GM21786 (cell line): ENCODE results near the gene KAZN.

Source experiments
- ATAC-seq: cut with Tn5 transposase; IDR thresholded peaks from one replicate; pipeline ENCODE4 v1.9.1; 2021; ENCODE audit not compliant: unreplicated experiment

Gene KAZN

DNA sequence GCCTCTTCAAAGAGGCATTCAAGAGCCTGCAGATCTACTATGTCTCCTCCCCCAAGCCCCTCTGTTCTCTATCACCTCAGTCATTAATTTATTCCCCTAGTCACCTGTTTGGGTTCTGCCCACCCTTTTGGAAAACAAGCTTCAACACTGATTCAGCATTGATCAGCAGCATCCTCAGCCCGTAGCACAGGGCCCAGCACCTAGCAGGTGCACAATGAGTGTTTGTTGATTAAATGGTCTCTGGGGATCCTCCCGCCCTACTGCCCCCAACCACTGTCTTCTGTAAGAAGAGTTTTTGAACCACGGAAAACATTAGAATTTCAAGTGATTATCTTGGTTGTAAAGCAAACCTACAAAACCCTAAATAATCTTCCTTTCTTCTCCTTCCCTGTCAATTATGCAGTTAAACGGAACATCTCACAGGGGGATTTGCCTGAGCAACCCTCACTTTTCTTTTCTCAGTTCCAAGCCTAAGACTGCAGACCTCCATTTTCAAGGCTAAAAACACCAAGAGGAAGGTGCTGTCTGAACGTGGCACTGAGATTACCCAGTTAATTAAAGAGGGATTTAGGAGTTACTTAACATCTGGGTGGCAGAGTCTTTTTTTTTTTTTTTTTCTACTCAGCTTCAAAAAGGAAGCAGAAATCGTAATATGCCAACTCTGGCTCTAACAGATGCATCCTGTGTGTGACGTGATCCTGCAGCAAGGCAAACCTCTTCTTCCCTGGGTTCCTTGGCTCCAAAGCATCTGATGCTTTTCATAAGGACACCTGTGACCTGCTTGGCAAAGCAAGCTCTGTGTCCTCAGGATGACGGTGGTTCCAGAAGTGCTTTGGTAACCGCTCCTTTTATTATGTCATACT is 163.0 kb downstream of the KAZN start:
- no peak for ATAC-seq

DNA sequence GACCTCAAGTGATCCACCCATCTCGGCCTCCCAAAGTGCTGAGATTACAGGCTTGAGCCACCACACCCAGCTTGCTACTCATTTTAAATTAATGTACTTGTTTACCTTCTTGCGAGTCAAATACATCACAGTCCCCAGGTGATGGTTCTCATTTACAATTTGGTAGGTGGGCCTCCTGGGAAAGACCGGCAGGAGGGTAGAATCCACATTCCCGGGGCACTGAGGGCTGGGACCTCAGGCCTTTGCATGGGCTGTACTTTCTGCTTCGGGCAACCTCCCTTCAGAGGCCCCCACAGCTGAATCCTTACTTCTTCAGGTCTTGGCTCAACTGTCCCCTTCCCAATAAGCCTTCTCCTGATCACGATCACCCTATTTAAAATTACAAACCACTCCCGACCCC is 165.5 kb downstream of the KAZN start:
- no peak for ATAC-seq

- ATAC-seq, result no peak
These were observed 167.3 kb downstream of the KAZN start for GRCh38 chr1:14765773-14766172.

DNA sequence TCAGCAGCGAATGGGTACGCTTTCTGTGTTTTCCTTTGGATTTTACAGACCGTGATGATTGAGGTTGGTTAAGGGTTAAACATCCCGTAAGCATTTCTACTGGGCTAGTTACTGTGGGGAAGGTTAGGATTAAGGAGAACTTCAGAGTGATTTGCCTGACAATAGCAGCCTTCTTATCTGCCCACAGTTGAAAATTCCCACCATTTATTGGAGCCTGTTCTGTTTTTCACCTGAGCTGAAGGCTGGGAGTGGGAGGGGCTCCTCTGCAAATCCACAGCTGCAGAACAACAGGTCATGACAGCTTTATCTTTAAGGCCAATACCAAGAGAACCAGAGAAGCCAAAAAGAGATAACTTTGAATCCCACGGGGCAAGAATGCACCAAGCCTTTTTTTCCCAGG is 168.6 kb downstream of the KAZN start:
- ATAC-seq, result no peak

DNA sequence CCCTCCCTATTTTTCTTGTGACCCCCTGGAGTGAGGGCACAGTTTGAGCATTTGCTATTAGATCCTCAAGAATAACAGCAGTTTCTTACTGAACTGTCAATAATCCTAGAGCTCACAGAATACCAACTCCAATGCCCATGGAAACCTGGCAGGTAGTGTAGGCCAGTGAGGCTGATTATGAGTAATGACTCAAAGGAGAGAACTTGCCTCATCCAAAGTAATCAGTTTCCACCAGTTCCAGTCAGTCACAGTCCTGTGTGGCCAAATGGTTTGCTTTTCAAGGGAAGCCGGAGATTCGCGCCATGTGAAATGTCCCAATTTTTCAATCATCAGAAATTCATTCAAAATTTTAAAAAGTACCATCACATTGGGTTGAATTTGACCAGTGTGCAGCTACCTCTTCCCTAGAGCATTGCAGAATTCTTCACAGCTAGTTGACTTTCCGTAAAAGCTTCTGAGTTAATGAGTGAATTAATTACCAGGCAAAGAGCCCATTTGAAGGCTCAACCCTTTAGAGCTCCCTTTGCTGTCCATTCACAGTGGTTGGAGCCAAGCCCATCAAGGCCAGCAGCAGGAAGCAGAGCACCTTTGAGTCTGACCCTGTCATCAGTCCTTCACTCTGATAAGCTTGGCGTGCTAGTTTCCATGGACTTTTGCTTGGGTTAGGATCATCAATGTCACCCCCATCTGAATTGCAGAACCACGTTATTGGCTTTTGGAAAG is 170.3 kb downstream of the KAZN start:
- no peak for ATAC-seq

- no peak for ATAC-seq
These were observed 171.2 kb downstream of the KAZN start for GRCh38 chr1:14769486-14770274.

DNA sequence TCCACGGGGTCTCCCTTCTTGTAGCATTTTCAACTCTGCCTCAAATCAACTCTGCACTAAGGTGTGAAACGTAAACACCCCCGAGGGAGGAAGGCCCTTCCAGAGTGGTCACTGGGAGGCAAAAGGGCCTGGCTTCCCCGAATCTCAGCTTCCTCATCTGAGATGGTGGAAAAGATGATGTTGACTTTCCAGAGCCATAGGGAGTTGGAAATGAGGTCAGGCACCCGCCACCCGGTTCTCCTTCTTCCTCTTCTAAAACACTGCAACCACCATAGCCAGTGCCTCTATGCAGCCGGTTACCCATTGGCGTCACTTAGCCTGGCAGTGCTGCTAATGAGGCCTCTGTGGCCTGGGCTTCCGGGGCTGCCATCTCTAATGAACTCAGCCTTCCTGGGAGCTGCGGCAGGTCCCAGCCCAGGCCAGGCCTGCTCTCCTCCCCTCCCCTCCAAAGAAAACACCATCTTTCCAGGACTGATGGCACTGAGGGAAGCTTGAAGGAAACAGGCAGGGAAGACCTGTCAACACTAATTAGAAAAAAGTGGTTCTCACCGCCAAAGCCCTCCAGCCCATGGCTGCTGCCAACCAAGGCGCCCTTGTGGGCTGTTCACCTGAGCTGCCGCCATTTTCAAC is 175.0 kb downstream of the KAZN start:
- ATAC-seq, result no peak

GRCh38 chr1:14774225-14774624 is 175.7 kb downstream of the KAZN start:
- ATAC-seq, result no peak

GRCh38 chr1:14774988-14775387 is 176.5 kb downstream of the KAZN start:
- no peak for ATAC-seq

DNA sequence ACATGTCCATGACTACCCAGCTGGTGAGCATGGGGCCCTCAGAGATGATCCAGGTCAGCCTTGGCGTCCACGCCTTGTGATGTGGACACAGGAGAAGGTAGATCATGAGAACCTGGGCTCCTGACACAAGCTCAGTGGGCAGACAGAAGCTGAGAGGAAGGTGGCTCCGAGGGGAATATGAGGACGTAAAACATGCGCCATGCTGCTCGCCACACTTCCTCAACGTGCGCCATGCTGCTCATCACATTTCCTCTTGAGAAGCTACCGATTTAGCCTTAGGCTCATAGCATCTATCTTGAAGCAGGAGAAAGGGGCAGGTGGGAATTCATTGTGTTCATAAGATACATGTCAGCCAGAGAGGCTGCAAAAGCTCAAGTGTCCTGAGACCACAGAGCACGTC is 176.9 kb downstream of the KAZN start:
- no peak for ATAC-seq

DNA sequence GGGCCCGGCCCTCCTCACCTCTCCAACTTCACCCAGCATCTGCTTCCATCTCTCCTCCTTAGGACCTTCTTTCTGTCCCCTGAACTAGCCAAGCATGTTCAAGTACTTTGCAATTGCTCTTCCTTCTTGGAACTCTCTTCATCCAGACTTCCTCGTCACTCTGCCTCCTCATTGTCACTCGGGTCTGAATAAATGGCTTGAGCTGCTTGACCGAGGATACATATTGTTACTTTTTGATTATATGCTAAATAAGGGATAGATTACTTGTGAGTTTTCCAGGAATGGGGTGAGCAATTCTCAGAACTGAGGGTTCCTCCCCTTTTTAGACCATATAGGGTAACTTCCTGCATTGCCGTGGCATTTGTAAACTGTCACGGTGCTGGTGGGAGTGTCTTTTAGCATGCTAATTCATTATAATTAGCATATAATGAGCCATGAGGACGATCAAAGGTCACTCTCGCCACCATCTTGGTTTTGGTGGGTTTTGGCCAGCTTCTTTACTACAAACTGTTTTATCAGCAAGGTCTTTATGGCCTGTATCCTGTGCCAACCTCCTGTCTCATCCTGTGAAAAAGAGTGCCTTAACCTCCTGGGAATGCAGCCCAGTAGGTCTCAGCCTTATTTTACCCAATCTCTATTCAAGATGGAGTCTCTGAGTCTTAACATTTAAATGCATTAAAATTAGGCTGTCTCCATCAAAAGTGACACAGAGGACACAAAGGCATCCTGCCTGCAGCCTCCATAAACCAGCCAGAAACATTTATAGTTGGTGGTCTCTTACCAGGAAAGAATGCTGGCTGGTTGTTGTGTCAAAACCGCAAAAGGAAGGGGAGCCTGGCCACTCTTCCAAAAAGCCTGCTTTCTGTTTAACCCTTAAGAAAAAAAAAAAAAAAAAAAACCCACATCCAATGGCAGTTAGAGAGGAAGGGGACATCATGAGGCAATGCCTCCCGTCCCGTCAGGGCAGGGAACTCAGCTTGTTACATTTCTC is 179.3 kb downstream of the KAZN start:
- no peak for ATAC-seq

DNA sequence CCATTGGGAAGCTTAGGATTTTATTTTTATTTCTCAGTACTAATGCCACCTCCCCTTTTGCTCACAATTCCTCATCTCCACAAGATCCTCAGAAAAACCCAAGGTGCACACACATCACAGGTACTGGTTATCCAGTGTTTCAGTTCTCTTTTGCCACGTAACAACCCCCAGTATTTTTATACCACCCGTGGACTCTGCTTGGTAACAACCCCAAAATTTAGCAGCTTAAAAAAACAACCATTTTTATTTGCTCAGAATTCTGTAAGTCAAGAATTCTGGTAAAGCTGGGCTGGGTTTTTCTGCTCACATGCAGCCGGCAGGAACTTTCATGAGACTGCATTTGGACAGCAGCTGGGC is 180.0 kb downstream of the KAZN start:
- ATAC-seq, result no peak

GRCh38 chr1:14778898-14779865 is 180.7 kb downstream of the KAZN start:
- no peak for ATAC-seq

- no peak for ATAC-seq
These were observed 181.8 kb downstream of the KAZN start for GRCh38 chr1:14780271-14780670.

DNA sequence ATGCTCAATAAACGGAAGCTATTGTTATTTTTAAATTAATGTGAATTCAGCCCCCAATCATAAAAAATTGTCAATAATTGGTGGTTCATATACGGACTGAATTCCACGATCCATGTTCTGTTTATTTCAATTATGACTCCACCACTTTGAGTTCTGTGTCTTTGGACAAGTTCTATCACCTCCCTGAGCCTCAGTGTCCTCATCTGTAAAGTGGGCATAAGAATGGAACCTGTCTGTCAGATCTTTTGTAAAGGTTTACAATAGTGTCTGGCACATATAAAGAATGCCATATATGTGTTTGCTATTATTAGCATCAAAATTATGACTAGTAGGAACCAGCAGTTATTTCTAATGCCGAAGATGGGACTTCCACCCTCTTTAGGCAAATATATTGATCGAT is 183.3 kb downstream of the KAZN start:
- ATAC-seq, result no peak

DNA sequence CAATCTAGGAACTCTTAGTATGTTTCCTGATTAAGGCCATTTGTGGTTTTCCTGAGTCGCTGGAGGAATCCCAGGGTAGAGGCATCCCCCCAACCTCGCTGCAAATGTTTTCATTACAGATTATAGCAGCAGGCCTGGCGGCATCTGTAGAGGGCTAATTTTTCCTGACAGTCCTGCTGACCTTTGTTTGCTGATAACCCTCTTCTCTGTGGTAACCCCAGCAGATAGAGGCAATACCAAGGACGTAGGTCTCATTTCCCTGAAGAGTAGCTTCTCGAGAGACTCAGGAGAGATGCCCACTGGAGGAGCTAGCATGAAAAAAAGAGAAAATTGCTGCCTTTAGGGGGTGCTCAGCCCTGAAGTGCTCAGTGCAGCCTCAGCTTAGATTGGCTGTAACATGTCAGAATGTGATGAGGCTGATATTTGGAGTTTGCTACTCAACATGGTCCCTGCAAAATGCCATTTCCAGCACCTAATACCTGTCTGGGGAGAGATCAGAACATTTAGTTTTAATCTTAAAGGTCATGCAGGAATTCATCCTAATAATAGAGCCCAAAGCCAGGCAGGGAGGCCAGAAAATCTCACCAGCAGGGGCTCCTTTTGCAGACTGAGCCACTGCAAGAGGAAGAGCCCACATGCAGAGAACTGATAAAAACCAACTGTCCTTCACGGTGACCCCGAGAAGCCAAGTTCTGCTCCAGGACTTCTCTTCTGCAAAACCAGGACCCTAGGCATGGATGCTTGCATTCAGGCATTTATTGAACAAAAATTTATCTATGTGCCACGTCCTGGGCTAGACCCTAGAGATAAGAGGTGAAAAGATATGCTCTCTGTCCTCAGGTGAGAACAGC is 184.5 kb downstream of the KAZN start:
- no peak for ATAC-seq

GRCh38 chr1:14783592-14783886 is 185.1 kb downstream of the KAZN start:
- no peak for ATAC-seq
